Liver (tissue), 3 donors: Measurements from ENCODE around the gene CDKN1B.

Experiments
- ATF3 ChIP-seq: IDR thresholded peaks from 2 replicates; pipeline ENCODE4 v1.6.1; 2016; ENCODE audit warnings: antibody characterized with exemption
- EGR1 ChIP-seq, 2 donors: IDR thresholded peaks; 2 replicates each; pipeline ENCODE4 v1.6.1; 2016 to 2018; ENCODE audit warnings: antibody characterized with exemption in 2 of 2, low read depth in 2 of 2
- GABPA ChIP-seq, 2 donors: IDR thresholded peaks in 1 of 2; conservative IDR thresholded peaks in 1 of 2; 2 replicates each; pipeline ENCODE4 v1.6.1; 2016; ENCODE audit warnings: antibody characterized with exemption in 2 of 2, mild to moderate bottlenecking in 1 of 2, moderate library complexity in 1 of 2
- TF ChIP-seq, protein P1 (sequence below): fragments of 150-350 bp; IDR thresholded peaks from 2 replicates; pipeline ENCODE4 v1.5.1; 2017; ENCODE audit warnings: improper control_type of control experiment, low read depth, low read length; ENCODE audit not compliant: missing input control
- TF ChIP-seq, protein P2 (sequence below): IDR thresholded peaks from 2 replicates; pipeline ENCODE4 v1.6.1; 2016; ENCODE audit warnings: antibody characterized with exemption, mild to moderate bottlenecking
- donor health status: healthy.
- donor health status: healthy.

DNA sequence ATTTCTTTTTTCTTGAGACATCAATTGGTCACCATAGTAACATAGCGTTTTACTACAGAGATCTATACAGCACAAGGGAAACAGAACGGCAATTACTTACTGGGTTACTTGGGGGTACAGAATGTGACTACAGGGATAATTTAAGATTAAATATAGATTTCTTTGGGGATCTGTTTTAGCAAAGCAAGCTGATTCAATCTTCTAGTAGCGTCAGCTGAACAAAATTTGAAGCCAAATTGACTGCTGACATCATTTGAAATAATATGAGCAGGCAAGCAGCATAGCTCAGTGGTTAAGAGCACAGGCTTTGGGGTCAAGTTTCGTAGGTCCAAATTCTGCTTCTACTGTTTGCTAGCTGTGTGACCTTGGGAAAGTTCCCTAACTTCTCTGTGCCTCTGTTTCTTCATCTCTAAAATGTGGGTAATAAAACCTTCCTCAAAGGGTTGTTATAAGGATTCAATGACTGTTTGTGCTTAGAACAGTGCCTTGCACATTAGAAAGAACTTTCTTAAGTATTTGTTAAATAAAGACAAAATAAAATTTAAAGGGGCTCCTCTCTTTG is 34.0 kb upstream of the CDKN1B start:
- no peak for TF ChIP-seq EGR1 (IDR thresholded peaks at IDR 0.05; ENCODE audit: low read depth in 2 of 2)
- TF ChIP-seq, protein P1, sequence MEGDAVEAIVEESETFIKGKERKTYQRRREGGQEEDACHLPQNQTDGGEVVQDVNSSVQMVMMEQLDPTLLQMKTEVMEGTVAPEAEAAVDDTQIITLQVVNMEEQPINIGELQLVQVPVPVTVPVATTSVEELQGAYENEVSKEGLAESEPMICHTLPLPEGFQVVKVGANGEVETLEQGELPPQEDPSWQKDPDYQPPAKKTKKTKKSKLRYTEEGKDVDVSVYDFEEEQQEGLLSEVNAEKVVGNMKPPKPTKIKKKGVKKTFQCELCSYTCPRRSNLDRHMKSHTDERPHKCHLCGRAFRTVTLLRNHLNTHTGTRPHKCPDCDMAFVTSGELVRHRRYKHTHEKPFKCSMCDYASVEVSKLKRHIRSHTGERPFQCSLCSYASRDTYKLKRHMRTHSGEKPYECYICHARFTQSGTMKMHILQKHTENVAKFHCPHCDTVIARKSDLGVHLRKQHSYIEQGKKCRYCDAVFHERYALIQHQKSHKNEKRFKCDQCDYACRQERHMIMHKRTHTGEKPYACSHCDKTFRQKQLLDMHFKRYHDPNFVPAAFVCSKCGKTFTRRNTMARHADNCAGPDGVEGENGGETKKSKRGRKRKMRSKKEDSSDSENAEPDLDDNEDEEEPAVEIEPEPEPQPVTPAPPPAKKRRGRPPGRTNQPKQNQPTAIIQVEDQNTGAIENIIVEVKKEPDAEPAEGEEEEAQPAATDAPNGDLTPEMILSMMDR: no peak
- TF ChIP-seq ATF3: no peak
- TF ChIP-seq, protein P2, sequence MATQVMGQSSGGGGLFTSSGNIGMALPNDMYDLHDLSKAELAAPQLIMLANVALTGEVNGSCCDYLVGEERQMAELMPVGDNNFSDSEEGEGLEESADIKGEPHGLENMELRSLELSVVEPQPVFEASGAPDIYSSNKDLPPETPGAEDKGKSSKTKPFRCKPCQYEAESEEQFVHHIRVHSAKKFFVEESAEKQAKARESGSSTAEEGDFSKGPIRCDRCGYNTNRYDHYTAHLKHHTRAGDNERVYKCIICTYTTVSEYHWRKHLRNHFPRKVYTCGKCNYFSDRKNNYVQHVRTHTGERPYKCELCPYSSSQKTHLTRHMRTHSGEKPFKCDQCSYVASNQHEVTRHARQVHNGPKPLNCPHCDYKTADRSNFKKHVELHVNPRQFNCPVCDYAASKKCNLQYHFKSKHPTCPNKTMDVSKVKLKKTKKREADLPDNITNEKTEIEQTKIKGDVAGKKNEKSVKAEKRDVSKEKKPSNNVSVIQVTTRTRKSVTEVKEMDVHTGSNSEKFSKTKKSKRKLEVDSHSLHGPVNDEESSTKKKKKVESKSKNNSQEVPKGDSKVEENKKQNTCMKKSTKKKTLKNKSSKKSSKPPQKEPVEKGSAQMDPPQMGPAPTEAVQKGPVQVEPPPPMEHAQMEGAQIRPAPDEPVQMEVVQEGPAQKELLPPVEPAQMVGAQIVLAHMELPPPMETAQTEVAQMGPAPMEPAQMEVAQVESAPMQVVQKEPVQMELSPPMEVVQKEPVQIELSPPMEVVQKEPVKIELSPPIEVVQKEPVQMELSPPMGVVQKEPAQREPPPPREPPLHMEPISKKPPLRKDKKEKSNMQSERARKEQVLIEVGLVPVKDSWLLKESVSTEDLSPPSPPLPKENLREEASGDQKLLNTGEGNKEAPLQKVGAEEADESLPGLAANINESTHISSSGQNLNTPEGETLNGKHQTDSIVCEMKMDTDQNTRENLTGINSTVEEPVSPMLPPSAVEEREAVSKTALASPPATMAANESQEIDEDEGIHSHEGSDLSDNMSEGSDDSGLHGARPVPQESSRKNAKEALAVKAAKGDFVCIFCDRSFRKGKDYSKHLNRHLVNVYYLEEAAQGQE: no peak
- TF ChIP-seq GABPA (IDR thresholded peaks at IDR 0.05 in 1 of 2, conservative IDR thresholded peaks at IDR 0.05 in 1 of 2): no peak
